Neuronal stem cell (in vitro differentiated cells): Measurements from ENCODE around the gene SYT8.
"Not testable (repeated sequence)": the region's sequence is repeated elsewhere in the genome, so short reads cannot be mapped to it uniquely, and the experiment has no call there.

Experiments used
- DNase-seq: peaks from one replicate; pipeline ENCODE4 v3.0.0-alpha.2; 2013; ENCODE audit warnings: low spot score
- H2AFZ ChIP-seq: one replicate; pipeline ENCODE4 v1.6.1; 2013; ENCODE audit warnings: mild to moderate bottlenecking, low read length, inconsistent platforms
- H2AK5ac ChIP-seq: 2 replicates; pipeline ENCODE4 v1.6.1; 2013; ENCODE audit warnings: low read depth, mild to moderate bottlenecking, inconsistent platforms, low read length, moderate library complexity, mixed read lengths
- H2BK120ac ChIP-seq: 2 replicates; pipeline ENCODE4 v1.6.1; 2013; ENCODE audit warnings: low read depth, mild to moderate bottlenecking, inconsistent platforms, low read length, moderate library complexity, mixed read lengths
- H2BK12ac ChIP-seq: one replicate; pipeline ENCODE4 v1.6.1; 2013; ENCODE audit warnings: low read length, inconsistent platforms
- H2BK15ac ChIP-seq: 2 replicates; pipeline ENCODE4 v1.6.1; 2013; ENCODE audit warnings: mild to moderate bottlenecking, low read length, inconsistent platforms, mixed read lengths
- H2BK5ac ChIP-seq: one replicate; pipeline ENCODE4 v1.6.1; 2013; ENCODE audit warnings: inconsistent platforms, mild to moderate bottlenecking, low read length, moderate library complexity
- H3K14ac ChIP-seq: one replicate; pipeline ENCODE4 v1.6.1; 2013; ENCODE audit warnings: low read length, inconsistent platforms
- H3K18ac ChIP-seq: 2 replicates; pipeline ENCODE4 v1.6.1; 2013; ENCODE audit warnings: low read length, inconsistent platforms
- H3K23ac ChIP-seq: 2 replicates; pipeline ENCODE4 v1.6.1; 2013; ENCODE audit warnings: low read depth, mild to moderate bottlenecking, mixed read lengths, low read length, inconsistent platforms; ENCODE audit not compliant: poor library complexity
- H3K27ac ChIP-seq: replicated peaks from 3 replicates; pipeline ENCODE4 v1.5.1; 2013; ENCODE audit warnings: low read length, inconsistent platforms
- H3K27me3 ChIP-seq, 3 experiments: 2 replicates each; pipeline ENCODE4 v1.6.1; 2013; ENCODE audit warnings: low read length in 3 of 3, mild to moderate bottlenecking in 2 of 3, inconsistent platforms in 1 of 3, low read depth in 1 of 3, mixed read lengths in 1 of 3, moderate library complexity in 1 of 3; ENCODE audit not compliant: control insufficient read depth in 3 of 3, insufficient read depth in 3 of 3
- H3K36me3 ChIP-seq, 2 donors: replicated peaks in 1 of 2; 2 replicates each; pipeline ENCODE4 v1.6.1; 2013; ENCODE audit warnings: low read length in 2 of 2; ENCODE audit not compliant: control insufficient read depth in 2 of 2, insufficient read depth in 2 of 2
- H3K4ac ChIP-seq: 2 replicates; pipeline ENCODE4 v1.6.1; 2013; ENCODE audit warnings: inconsistent platforms, mild to moderate bottlenecking, low read length, moderate library complexity
- H3K4me1 ChIP-seq, 2 donors: 1 replicate in 1 of 2; 2 replicates in 1 of 2; pipeline ENCODE4 v1.6.1; 2013; ENCODE audit warnings: low read length in 2 of 2, low read depth in 1 of 2; ENCODE audit not compliant: control insufficient read depth in 2 of 2, insufficient read depth in 1 of 2
- H3K4me2 ChIP-seq: one replicate; pipeline ENCODE4 v1.6.1; 2013; ENCODE audit warnings: mild to moderate bottlenecking, low read length, inconsistent platforms; ENCODE audit not compliant: insufficient read depth, poor library complexity, severe bottlenecking
- H3K4me3 ChIP-seq, 2 donors: 2 replicates each; pipeline ENCODE4 v1.5.1; 2013; ENCODE audit warnings: low read length in 2 of 2, mild to moderate bottlenecking in 2 of 2, inconsistent platforms in 1 of 2, moderate library complexity in 1 of 2
- H3K79me1 ChIP-seq: one replicate; pipeline ENCODE4 v1.6.1; 2013; ENCODE audit warnings: low read depth, mild to moderate bottlenecking, inconsistent platforms, low read length, moderate library complexity
- H3K9ac ChIP-seq: one replicate; pipeline ENCODE4 v1.6.1; 2013; ENCODE audit warnings: mild to moderate bottlenecking, low read depth, low read length, inconsistent platforms; ENCODE audit not compliant: poor library complexity
- H3K9me3 ChIP-seq, 2 donors: replicated peaks in 1 of 2; 2 replicates each; pipeline versions ENCODE3 to v1.6.1; 2013; ENCODE audit warnings: low read length in 2 of 2, mild to moderate bottlenecking in 2 of 2, inconsistent platforms in 1 of 2, low read depth in 1 of 2, mixed read lengths in 1 of 2, moderate library complexity in 1 of 2; ENCODE audit not compliant: control insufficient read depth in 2 of 2, insufficient read depth in 1 of 2
- H4K8ac ChIP-seq: one replicate; pipeline ENCODE4 v1.6.1; 2013; ENCODE audit warnings: low read depth, mild to moderate bottlenecking, inconsistent platforms, low read length, moderate library complexity
- H4K91ac ChIP-seq: one replicate; pipeline ENCODE4 v1.6.1; 2013; ENCODE audit warnings: low read length, low read depth, mild to moderate bottlenecking, inconsistent platforms; ENCODE audit not compliant: poor library complexity
- WGBS, 2 donors: extraction: QIAGEN DNeasy Blood & Tissue Kit; methylation state at CpG; one replicate each; pipeline ENCODE4 v1.1.7; 2013; ENCODE audit warnings: missing lambda C conversion rate in 2 of 2, mixed read lengths in 1 of 2; ENCODE audit not compliant: insufficient read length in 2 of 2, insufficient replicate concordance in 1 of 2; ENCODE audit errors: extremely low coverage in 2 of 2; 5-methylcytosine and 5-hydroxymethylcytosine counted together

The SYT8 gene

DNA sequence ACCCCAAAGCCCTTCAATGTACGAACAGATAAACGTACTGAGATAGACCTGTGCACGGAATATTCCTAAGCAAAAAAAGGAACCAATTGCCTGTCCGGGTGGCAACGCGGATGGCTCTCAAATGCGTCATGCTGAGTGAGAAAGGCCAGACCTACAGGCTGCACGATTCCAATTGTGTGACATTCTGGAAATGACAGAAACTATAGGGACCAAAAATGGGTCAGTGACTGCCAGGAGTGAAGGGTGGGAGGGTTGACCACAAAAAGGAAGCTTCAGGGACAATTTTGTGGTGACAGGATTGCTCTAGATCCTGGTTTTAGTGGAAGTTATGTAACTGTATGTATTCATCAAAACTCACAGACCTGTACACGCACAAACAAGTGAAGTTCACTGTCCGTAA is 24.0 kb upstream of the SYT8 start:
- Histone ChIP-seq H3K79me1 (no peaks in the 10 kb centered on the region), H4K8ac (no peak overlapping the region), H2BK5ac (no peak overlapping the region), H2AK5ac (no peak overlapping the region), H3K27me3 (peaks cover 0 to 11% (median 0%) of the 10 kb centered on the region in 3 experiments), H3K9me3 (no peaks in the 10 kb centered on the region), H3K4ac (no peak overlapping the region), H2AFZ (no peak overlapping the region), H3K36me3 (no peaks in the 10 kb centered on the region), H3K23ac (no peak overlapping the region), H2BK120ac (no peak overlapping the region), H3K27ac (no peak overlapping the region), H3K4me3 (no peak overlapping the region), H3K9ac (no peak overlapping the region), H3K14ac (no peak overlapping the region), H3K4me2 (no peak overlapping the region), H4K91ac (no peak overlapping the region), H3K4me1 (no peaks in the 10 kb centered on the region), H2BK12ac (no peak overlapping the region), H2BK15ac (no peak overlapping the region), H3K18ac (no peak overlapping the region)
- no CpG with 5 or more reads among the region's 10 CpGs for WGBS, 2 donors
- DNase-seq, result no peak

- no peak overlapping the region for H2AFZ ChIP-seq
- H3K9me3 ChIP-seq, result no peaks in the 10 kb centered on the region
- peaks cover 0 to 11% (median 0%) of the 10 kb centered on the region in 3 experiments for H3K27me3 ChIP-seq
- H3K9ac ChIP-seq, result no peak overlapping the region
- H3K4me1 ChIP-seq, result no peaks in the 10 kb centered on the region
- no peak overlapping the region for H2BK5ac ChIP-seq
- no peak overlapping the region for H3K18ac ChIP-seq
- no peak overlapping the region for H3K4me2 ChIP-seq
- no peak overlapping the region for H4K8ac ChIP-seq
- H2BK12ac ChIP-seq, result no peak overlapping the region
- no peak overlapping the region for H2BK120ac ChIP-seq
- H2BK15ac ChIP-seq, result no peak overlapping the region
- no peak for DNase-seq
- no peak overlapping the region for H4K91ac ChIP-seq
- H3K79me1 ChIP-seq, result no peaks in the 10 kb centered on the region
- no peak overlapping the region for H3K14ac ChIP-seq
- no peaks in the 10 kb centered on the region for H3K36me3 ChIP-seq
- H3K4me3 ChIP-seq, result no peak overlapping the region
- no CpG with 5 or more reads among the region's 5 CpGs for WGBS, 2 donors
- no peak overlapping the region for H3K23ac ChIP-seq
- H2AK5ac ChIP-seq, result no peak overlapping the region
- H3K27ac ChIP-seq, result no peak overlapping the region
- H3K4ac ChIP-seq, result no peak overlapping the region
These were observed 22.5 kb upstream of the SYT8 start for GRCh38 chr11:1812274-1812673.

DNA sequence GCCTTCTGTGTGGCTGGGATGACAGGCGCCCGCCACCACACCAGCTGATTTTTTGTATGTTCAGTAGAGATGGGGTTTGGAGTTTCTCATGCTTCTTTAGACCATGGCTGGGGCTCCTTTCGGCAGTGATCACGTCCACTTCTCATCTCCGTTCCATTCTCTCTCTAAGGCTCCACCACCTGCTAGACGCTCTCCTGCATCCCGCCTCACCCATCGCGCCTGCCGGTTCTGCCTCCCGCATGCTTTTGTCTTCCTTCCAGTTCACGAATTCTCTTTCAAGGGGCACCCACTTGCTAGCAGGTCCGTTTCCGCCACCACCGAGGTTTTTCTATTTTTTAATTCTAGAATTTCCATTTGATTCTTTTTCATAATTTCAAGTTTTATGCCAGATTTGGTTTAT is 22.0 kb upstream of the SYT8 start:
- WGBS, 2 donors, result no CpG with 5 or more reads among the region's 15 CpGs

GRCh38 chr11:1813356-1813755 is 21.4 kb upstream of the SYT8 start:
- not testable (repeated sequence) for H2BK120ac ChIP-seq, H3K9me3 ChIP-seq

More for the DNA sequence above, 22.0 kb upstream of the SYT8 start:
- H3K4me2 ChIP-seq, result no peak overlapping the region
- no peaks in the 10 kb centered on the region for H3K36me3 ChIP-seq
- H2AK5ac ChIP-seq, result no peak overlapping the region
- no peaks in the 10 kb centered on the region for H3K9me3 ChIP-seq
- H3K4ac ChIP-seq, result no peak overlapping the region
- H3K27me3 ChIP-seq, result peaks cover 0 to 11% (median 0%) of the 10 kb centered on the region in 3 experiments
- no peak overlapping the region for H2AFZ ChIP-seq
- H3K23ac ChIP-seq, result no peak overlapping the region
- no peak overlapping the region for H2BK120ac ChIP-seq
- no peaks in the 10 kb centered on the region for H3K79me1 ChIP-seq
- no peak for DNase-seq
- H2BK12ac ChIP-seq, result no peak overlapping the region
- no peak overlapping the region for H3K14ac ChIP-seq
- H2BK15ac ChIP-seq, result no peak overlapping the region
- H3K4me3 ChIP-seq, result no peak overlapping the region
- no peak overlapping the region for H4K91ac ChIP-seq
- no peak overlapping the region for H4K8ac ChIP-seq
- H3K9ac ChIP-seq, result no peak overlapping the region
- H3K18ac ChIP-seq, result no peak overlapping the region
- no peak overlapping the region for H3K27ac ChIP-seq
- no peak overlapping the region for H2BK5ac ChIP-seq
- no peaks in the 10 kb centered on the region for H3K4me1 ChIP-seq

More at GRCh38 chr11:1813356-1813755, 21.4 kb upstream of the SYT8 start:
- H3K18ac ChIP-seq, H3K14ac ChIP-seq, H3K4ac ChIP-seq, H4K8ac ChIP-seq, H3K9ac ChIP-seq, H3K23ac ChIP-seq, H3K4me3 ChIP-seq, H3K4me2 ChIP-seq, H4K91ac ChIP-seq, DNase-seq, H2AK5ac ChIP-seq, H3K27ac ChIP-seq, H3K4me1 ChIP-seq, H3K36me3 ChIP-seq, H2AFZ ChIP-seq, H2BK15ac ChIP-seq, H3K79me1 ChIP-seq, H2BK5ac ChIP-seq, H2BK12ac ChIP-seq: not testable (repeated sequence)
- H3K27me3 ChIP-seq, result peaks cover 0 to 11% (median 0%) of the 10 kb centered on the region in 3 experiments
- no CpG with 5 or more reads among the region's 9 CpGs for whole genome bisulfite sequencing, 2 donors
